K562 (cell line): Measurements from ENCODE around the gene SCAANT1. TPM values are rescaled to one million over a fixed set of nuclear protein-coding genes. Genes with fewer than 3 reads are reported as not detected.

Experiments used
- ATAC-seq: fragments of 200-7000 bp; cut with Tn5 transposase; 3 replicates; pipeline ENCODE4 v1.9.1; 2020; ENCODE audit warnings: moderate library complexity
- BruUV-seq: library from RNA; stranded (reverse); fragments of 400-500 nt; replicated peaks from 2 replicates; lab custom pipeline; 2021; lab: Mats Ljungman, UMichigan
- CTCF ChIA-PET: fragments of 300-600 bp; formaldehyde crosslinking; extraction: SDS; loops from one replicate; lab custom pipeline; 2021; ENCODE audit warnings: low intra/inter-chr PET ratio; lab: Yijun Ruan, JAX
- POLR2A ChIA-PET: fragments of 300-600, 350-650 bp; sonication (Branson Sonifier 250); formaldehyde crosslinking; extraction: SDS; loops from one replicate; lab custom pipeline; 2021; ENCODE audit warnings: antibody characterized with exemption, inconsistent platforms; lab: Yijun Ruan, JAX
- DNase-seq, 4 experiments: peaks; one replicate each; pipeline versions ENCODE4 v3.0.0 to v3.0.0-alpha.2; 2011 to 2018; ENCODE audit warnings: low spot score in 3 of 4, mixed read lengths in 3 of 4; ENCODE audit errors: extremely low read depth in 1 of 4
- FAIRE-seq: peaks from 2 replicates; lab custom pipeline; 2011; peaks lifted over from hg19 to GRCh38; lab: Jason Lieb, UNC
- H2AFZ ChIP-seq: 2 replicates; pipeline ENCODE4 v1.6.0; 2011; ENCODE audit warnings: low read depth, low read length, control low read depth, inconsistent platforms
- H3K27ac ChIP-seq: fragments of 200-600 bp; 3 replicates; pipeline ENCODE4 v1.8.0; 2011; ENCODE audit warnings: low read depth, mild to moderate bottlenecking, control low read depth, inconsistent platforms, low read length, moderate library complexity, mixed read lengths; ENCODE audit errors: extremely low read depth
- H3K27me3 ChIP-seq, 2 experiments: fragments of 300-600 bp in 1 of 2; 2 replicates in 1 of 2; 3 replicates in 1 of 2; pipeline versions ENCODE4 v1.6.0 to v1.8.0; 2011; ENCODE audit warnings: inconsistent platforms in 2 of 2, low read length in 2 of 2, mild to moderate bottlenecking in 1 of 2, mixed read lengths in 1 of 2, moderate library complexity in 1 of 2; ENCODE audit not compliant: control insufficient read depth in 2 of 2, insufficient read depth in 2 of 2
- H3K36me3 ChIP-seq: fragments of 300-600 bp; 3 replicates; pipeline ENCODE4 v1.8.0; 2011; ENCODE audit warnings: mild to moderate bottlenecking, low read length, inconsistent platforms; ENCODE audit not compliant: control insufficient read depth, insufficient read depth
- H3K4me1 ChIP-seq, 2 experiments: fragments of 200-600 bp in 1 of 2; replicated peaks in 1 of 2; 2 replicates in 1 of 2; 3 replicates in 1 of 2; pipeline versions ENCODE4 v1.5.1 to v1.8.0; 2011; ENCODE audit warnings: inconsistent platforms in 2 of 2, low read length in 2 of 2, mild to moderate bottlenecking in 1 of 2, mixed read lengths in 1 of 2, moderate library complexity in 1 of 2; ENCODE audit not compliant: control insufficient read depth in 2 of 2, insufficient read depth in 2 of 2
- H3K4me2 ChIP-seq: 2 replicates; pipeline ENCODE4 v1.6.1; 2011; ENCODE audit warnings: low read length, control low read depth, inconsistent platforms, mixed read lengths; ENCODE audit not compliant: insufficient read depth
- H3K4me3 ChIP-seq: fragments of 200-600 bp; sonication (generic), shearing (Covaris generic); 2 replicates; pipeline ENCODE4 v1.5.1; 2016; ENCODE audit warnings: control low read depth, inconsistent platforms
- H3K79me2 ChIP-seq: fragments of 200-600 bp; 3 replicates; pipeline ENCODE4 v1.8.0; 2011; ENCODE audit warnings: low read length, inconsistent platforms; ENCODE audit not compliant: control insufficient read depth, insufficient read depth
- H3K9ac ChIP-seq, 2 experiments: 2 replicates each; pipeline versions ENCODE4 v1.6.0 to v1.6.1; 2011; ENCODE audit warnings: low read depth in 2 of 2, low read length in 2 of 2, control low read depth in 1 of 2, inconsistent platforms in 1 of 2, mild to moderate bottlenecking in 1 of 2, mixed read lengths in 1 of 2; ENCODE audit not compliant: insufficient read depth in 1 of 2
- H3K9me1 ChIP-seq: one replicate; pipeline ENCODE4 v1.6.0; 2011; ENCODE audit warnings: inconsistent platforms, mild to moderate bottlenecking, low read length, moderate library complexity; ENCODE audit not compliant: control insufficient read depth, insufficient read depth
- H3K9me3 ChIP-seq: replicated peaks from 2 replicates; pipeline ENCODE4 v1.5.1; 2011; ENCODE audit warnings: low read depth, low read length, inconsistent platforms; ENCODE audit not compliant: control insufficient read depth, insufficient read depth
- H4K20me1 ChIP-seq: replicated peaks from 2 replicates; pipeline ENCODE4 v1.6.1; 2011; ENCODE audit warnings: low read length, inconsistent platforms, mixed read lengths; ENCODE audit not compliant: control insufficient read depth, insufficient read depth
- PATZ1 ChIP-seq: fragments of 250-450 bp; sonication (Bioruptor Pico); IDR thresholded peaks from 2 replicates; pipeline ENCODE4 v1.5.0; 2020; ENCODE audit warnings: mild to moderate bottlenecking, borderline replicate concordance
- ZNF655 ChIP-seq: fragments of 250-450 bp; sonication (Bioruptor Pico); IDR thresholded peaks from 2 replicates; pipeline ENCODE4 v1.5.0; 2021
- WGBS: fragments of 100-300 bp; shearing (Covaris generic); methylation state at CpG from one replicate; pipeline ENCODE4 v1.1.6; 2016; ENCODE audit warnings: low coverage, mixed read lengths; ENCODE audit not compliant: insufficient coverage; ENCODE audit errors: missing lambda C conversion rate; 5-methylcytosine and 5-hydroxymethylcytosine counted together
- in situ Hi-C: fragments of 300-500 bp; cut with MboI; formaldehyde crosslinking; loops from 4 replicates; pipeline ENCODE4 v1.15.0; 2018; ENCODE audit warnings: inconsistent platforms, mixed read lengths
- intact Hi-C: fragments of 100-400 bp; cut with micrococcal nuclease; formaldehyde crosslinking; loops from 2 replicates; pipeline ENCODE4 v1.14.2; 2022
- polyA plus RNA-seq, 8 experiments: library from polyadenylated mRNA; depleted of rRNA in 4 of 8; stranded (reverse) in 5 of 8; unstranded in 3 of 8; fragments of >200 nt; fragmentation: Nextera tagmentation in 2 of 8; fragmentation: Illumina TruSeq in 1 of 8; extraction: Ambion mirVana in 2 of 8; extraction: Trizol in 1 of 8; gene quantifications; 2 replicates each; pipeline versions ENCODE4 v1.2.1 to v1.2.3, GENCODE V29; 2011 to 2014; ENCODE audit warnings: inconsistent platforms in 1 of 8, missing spikeins in 1 of 8
- total RNA-seq, 7 experiments: library from RNA; depleted of rRNA in 6 of 7; stranded (reverse); fragments of >200 nt in 6 of 7; fragmentation: Illumina TruSeq in 2 of 7; extraction: Trizol in 2 of 7; gene quantifications; 2 replicates each; pipeline versions ENCODE4 v1.2.1 to v1.2.3, GENCODE V29; 2011 to 2021; ENCODE audit warnings: low replicate concordance in 1 of 7

The SCAANT1 gene
- total and polyA plus RNA-seq, 9 of the 15 experiments (the other 6 are each of a cell fraction or from before 2014, with no cell fraction given), result not detected

DNA sequence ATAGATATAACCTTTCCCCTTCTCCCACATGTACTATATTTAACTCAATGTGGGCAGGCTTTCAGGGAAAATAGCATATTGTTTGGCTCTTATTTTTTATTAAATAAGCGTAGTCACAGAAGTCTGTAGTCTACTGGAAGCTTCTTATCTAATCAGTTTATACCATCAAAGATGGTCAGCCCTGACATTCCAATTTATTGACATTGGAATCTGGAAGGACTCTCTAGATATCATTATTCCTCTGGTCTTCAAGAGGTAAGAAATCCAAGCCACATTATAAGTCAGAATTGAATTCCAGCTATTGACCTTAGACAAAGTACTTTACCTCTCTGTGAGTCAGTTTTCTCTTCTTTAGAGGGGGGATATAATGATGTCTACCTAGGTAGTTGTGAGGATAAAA is 38.5 kb upstream of the SCAANT1 start:
- Histone ChIP-seq H3K27me3 (no peaks in the 10 kb centered on the region), H3K9ac (no peak overlapping the region)
- TF ChIP-seq ZNF655 (CRISPR knock-in tag) (no peak), PATZ1 (CRISPR knock-in tag) (no peak)
- TF ChIP-seq, all 486 proteins: peak for 0
- 100% methylated on average over 1 of the region's 1 CpG for WGBS
- intact Hi-C loops, result no loop called here
- H3K9me1 ChIP-seq, result no peaks in the 10 kb centered on the region
- ChIA-PET POLR2A (no interaction called here), CTCF (no interaction called here)
- H3K4me1 ChIP-seq, result no peaks in the 10 kb centered on the region; a peak in 1 of 5 replicates
- no TSS peak for BruUV-seq
- in situ Hi-C loops, result no loop called here
- no peaks in the 10 kb centered on the region for H3K9me3 ChIP-seq
- H3K4me3 ChIP-seq, result no peak overlapping the region
- no peak for DNase-seq
- peaks cover 16% of the 10 kb centered on the region; the same call in 1 of the 3 replicates for H3K36me3 ChIP-seq
- no peaks in the 10 kb centered on the region; the same call in none of the 3 replicates for H3K79me2 ChIP-seq
- no peak overlapping the region for H3K4me2 ChIP-seq
- no peak for FAIRE-seq
- no peaks in the 10 kb centered on the region for H4K20me1 ChIP-seq
- no peak overlapping the region for H3K27ac ChIP-seq
- no peak for ATAC-seq
- H2AFZ ChIP-seq, result no peak overlapping the region
